H9 (cell line): ENCODE measurements around the gene FOXP2. TPM values are rescaled to one million over a fixed set of nuclear protein-coding genes. Genes with fewer than 3 reads are reported as not detected.

ENCODE experiments used
- DNase-seq: peaks from one replicate; pipeline ENCODE4 v3.0.0-alpha.2; 2017
- H2AFZ ChIP-seq: one replicate; pipeline ENCODE4 v1.6.1; 2013; ENCODE audit warnings: mild to moderate bottlenecking, low read length, control low read depth, moderate library complexity
- H2AK5ac ChIP-seq: 2 replicates; pipeline ENCODE4 v1.6.1; 2013; ENCODE audit warnings: low read length, control low read depth, mixed read lengths; ENCODE audit not compliant: insufficient read length
- H2BK120ac ChIP-seq: one replicate; pipeline ENCODE4 v1.6.1; 2013; ENCODE audit warnings: low read depth, mild to moderate bottlenecking, low read length, control low read depth, inconsistent platforms; ENCODE audit not compliant: poor library complexity, severe bottlenecking
- H2BK12ac ChIP-seq: 2 replicates; pipeline ENCODE4 v1.6.1; 2013; ENCODE audit warnings: low read length, control low read depth, mixed read lengths, low read depth; ENCODE audit not compliant: insufficient read length
- H2BK15ac ChIP-seq: 2 replicates; pipeline ENCODE4 v1.6.1; 2013; ENCODE audit warnings: low read depth, low read length, control low read depth
- H2BK20ac ChIP-seq: one replicate; pipeline ENCODE4 v1.6.1; 2013; ENCODE audit warnings: low read depth, mild to moderate bottlenecking, low read length, control low read depth, inconsistent platforms; ENCODE audit not compliant: poor library complexity, severe bottlenecking
- H2BK5ac ChIP-seq: 2 replicates; pipeline ENCODE4 v1.6.1; 2013; ENCODE audit warnings: low read length, control low read depth, mixed read lengths; ENCODE audit not compliant: insufficient read length
- H3K14ac ChIP-seq: 2 replicates; pipeline ENCODE4 v1.6.1; 2013; ENCODE audit warnings: low read length, control low read depth; ENCODE audit not compliant: insufficient read depth
- H3K18ac ChIP-seq: 2 replicates; pipeline ENCODE4 v1.6.1; 2013; ENCODE audit warnings: low read depth, mild to moderate bottlenecking, mixed read lengths, low read length, control low read depth; ENCODE audit not compliant: insufficient read length
- H3K23ac ChIP-seq: 2 replicates; pipeline ENCODE4 v1.6.1; 2013; ENCODE audit warnings: low read length, control low read depth, mixed read lengths, low read depth; ENCODE audit not compliant: insufficient read length
- H3K23me2 ChIP-seq: 2 replicates; pipeline ENCODE4 v1.6.1; 2013; ENCODE audit warnings: low read depth, mild to moderate bottlenecking, mixed read lengths, low read length, control low read depth; ENCODE audit not compliant: insufficient read length, poor library complexity, severe bottlenecking
- H3K27ac ChIP-seq: 2 replicates; pipeline ENCODE4 v1.5.1; 2013; ENCODE audit warnings: low read length, control low read depth, mixed read lengths, low read depth; ENCODE audit not compliant: insufficient read length
- H3K27me3 ChIP-seq: 2 replicates; pipeline ENCODE4 v1.6.1; 2013; ENCODE audit warnings: low read length, control low read depth, inconsistent platforms; ENCODE audit not compliant: insufficient read depth
- H3K4ac ChIP-seq: 2 replicates; pipeline ENCODE4 v1.6.1; 2013; ENCODE audit warnings: low read depth, mild to moderate bottlenecking, control low read depth, inconsistent platforms, low read length, moderate library complexity
- H3K4me1 ChIP-seq: 2 replicates; pipeline ENCODE4 v1.6.1; 2013; ENCODE audit warnings: low read length, control low read depth, inconsistent platforms; ENCODE audit not compliant: insufficient read depth
- H3K4me2 ChIP-seq: 2 replicates; pipeline ENCODE4 v1.6.1; 2013; ENCODE audit warnings: low read length, control low read depth, mixed read lengths; ENCODE audit not compliant: insufficient read length, insufficient read depth
- H3K56ac ChIP-seq: 2 replicates; pipeline ENCODE4 v1.6.1; 2013; ENCODE audit warnings: low read depth, mild to moderate bottlenecking, mixed read lengths, low read length, control low read depth; ENCODE audit not compliant: insufficient read length
- H3K79me1 ChIP-seq: 2 replicates; pipeline ENCODE4 v1.6.1; 2013; ENCODE audit warnings: low read depth, mild to moderate bottlenecking, moderate library complexity, low read length, control low read depth, inconsistent platforms; ENCODE audit not compliant: insufficient read depth, poor library complexity, severe bottlenecking
- H3K79me2 ChIP-seq: 2 replicates; pipeline ENCODE4 v1.6.1; 2013; ENCODE audit warnings: low read length, control low read depth, inconsistent platforms; ENCODE audit not compliant: insufficient read depth
- H3K9ac ChIP-seq: 2 replicates; pipeline ENCODE4 v1.6.1; 2013; ENCODE audit warnings: low read length, control low read depth, mixed read lengths; ENCODE audit not compliant: insufficient read length; ENCODE audit errors: extremely low read depth
- H3K9me3 ChIP-seq: one replicate; pipeline ENCODE4 v1.6.1; 2013; ENCODE audit warnings: low read depth, low read length, inconsistent platforms; ENCODE audit not compliant: control insufficient read depth
- H3T11ph ChIP-seq: one replicate; pipeline ENCODE4 v1.6.1; 2013; ENCODE audit warnings: mild to moderate bottlenecking, low read length, control low read depth, inconsistent platforms
- H4K20me1 ChIP-seq: one replicate; pipeline ENCODE4 v1.6.1; 2013; ENCODE audit not compliant: control insufficient read depth, insufficient read length, insufficient read depth
- H4K5ac ChIP-seq: 2 replicates; pipeline ENCODE4 v1.6.1; 2013; ENCODE audit warnings: low read depth, mild to moderate bottlenecking, mixed read lengths, low read length, control low read depth; ENCODE audit not compliant: insufficient read length
- H4K8ac ChIP-seq: replicated peaks from 2 replicates; pipeline ENCODE4 v1.6.1; 2013; ENCODE audit warnings: low read length, control low read depth, mixed read lengths, low read depth; ENCODE audit not compliant: insufficient read length
- H4K91ac ChIP-seq: 2 replicates; pipeline ENCODE4 v1.6.1; 2013; ENCODE audit warnings: low read depth, mild to moderate bottlenecking, moderate library complexity, mixed read lengths, low read length, control low read depth; ENCODE audit not compliant: insufficient read length
- H3K27ac Mint-ChIP-seq, 3 experiments: 2 replicates in 2 of 3; 3 replicates in 1 of 3; pipeline ENCODE4 v1.8.0; 2020 to 2021; ENCODE audit warnings: mixed read lengths in 3 of 3, mild to moderate bottlenecking in 1 of 3, moderate library complexity in 1 of 3
- H3K27me3 Mint-ChIP-seq: 2 replicates; pipeline ENCODE4 v1.8.0; 2021; ENCODE audit warnings: low read depth, mild to moderate bottlenecking, moderate library complexity, mixed read lengths
- H3K36me3 Mint-ChIP-seq, 3 experiments: 2 replicates in 2 of 3; 3 replicates in 1 of 3; pipeline ENCODE4 v1.8.0; 2020 to 2021; ENCODE audit warnings: low read depth in 3 of 3, mixed read lengths in 3 of 3; ENCODE audit not compliant: insufficient read depth in 1 of 3
- H3K4me1 Mint-ChIP-seq, 2 experiments: 2 replicates each; pipeline ENCODE4 v1.8.0; 2020; ENCODE audit warnings: mixed read lengths in 2 of 2
- H3K4me3 Mint-ChIP-seq, 2 experiments: 2 replicates in 1 of 2; 3 replicates in 1 of 2; pipeline ENCODE4 v1.8.0; 2020 to 2021; ENCODE audit warnings: mild to moderate bottlenecking in 2 of 2, mixed read lengths in 2 of 2, moderate library complexity in 1 of 2
- H3K9me3 Mint-ChIP-seq, 2 experiments: 2 replicates in 1 of 2; 3 replicates in 1 of 2; pipeline ENCODE4 v1.8.0; 2020; ENCODE audit warnings: mild to moderate bottlenecking in 2 of 2, mixed read lengths in 2 of 2, moderate library complexity in 1 of 2
- WGBS: extraction: QIAGEN DNeasy Blood & Tissue Kit; methylation state at CpG from one replicate; pipeline ENCODE4 v1.1.7; 2013; ENCODE audit warnings: missing lambda C conversion rate, low lambda C conversion rate, mixed read lengths; ENCODE audit not compliant: insufficient read length; ENCODE audit errors: extremely low coverage; 5-methylcytosine and 5-hydroxymethylcytosine counted together
- total RNA-seq: library from RNA; stranded (reverse); gene quantifications from 2 replicates; pipeline ENCODE4 v1.2.1, GENCODE V29; 2021
- TF ChIP-seq, protein P1 (sequence below): fragments of 200-600 bp; sonication (generic); conservative IDR thresholded peaks from 3 replicates; pipeline ENCODE4 v1.8.0; 2021; ENCODE audit warnings: antibody characterized with exemption, mild to moderate bottlenecking

The FOXP2 gene
- total RNA-seq, 1 experiment from 2014 or later, result not detected

DNA sequence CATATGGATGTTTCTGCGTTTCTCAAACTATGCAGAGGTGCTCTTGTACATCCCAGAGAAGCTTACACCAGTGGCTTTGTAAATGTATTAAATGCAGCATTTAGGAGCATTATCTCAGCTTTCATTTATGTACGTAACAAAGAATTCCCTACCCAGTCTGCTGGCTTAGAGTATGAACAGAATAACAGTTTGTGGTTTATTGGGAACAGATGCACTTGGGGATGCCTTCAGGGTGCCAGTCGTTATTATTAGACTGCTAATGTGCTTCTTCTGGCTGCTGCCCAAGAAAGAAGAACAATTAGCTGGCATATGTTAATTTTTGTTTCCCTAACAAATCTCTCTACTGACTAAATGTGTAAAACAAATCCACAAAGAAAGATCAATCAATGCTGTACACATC is 241.9 kb downstream of the FOXP2 start:
- Histone ChIP-seq H3K4me1 (peaks cover 17% of the 10 kb centered on the region), H2BK15ac (no peak overlapping the region), H2AFZ (no peak overlapping the region), H3K79me1 (no peaks in the 10 kb centered on the region), H3K14ac (no peak overlapping the region), H4K20me1 (no peaks in the 10 kb centered on the region), H3K9me3 (no peaks in the 10 kb centered on the region), H2BK120ac (no peak overlapping the region), H4K8ac (no peak overlapping the region), H4K91ac (no peak overlapping the region), H2AK5ac (no peak overlapping the region), H3K23ac (no peak overlapping the region), H3K18ac (no peak overlapping the region), H3K9ac (no peak overlapping the region), H3K23me2 (no peaks in the 10 kb centered on the region), H2BK5ac (no peak overlapping the region), H3K27ac (no peak overlapping the region), H2BK12ac (no peak overlapping the region), H3K4ac (no peak overlapping the region), H3T11ph (no peak overlapping the region), H2BK20ac (no peak overlapping the region), H3K79me2 (no peaks in the 10 kb centered on the region), H3K56ac (no peak overlapping the region), H3K4me2 (no peak overlapping the region), H3K27me3 (no peaks in the 10 kb centered on the region), H4K5ac (no peak overlapping the region)
- DNase-seq, result no peak
- H3K9me3 Mint-ChIP-seq, result no peaks in the 10 kb centered on the region
- H3K4me1 Mint-ChIP-seq, result peaks cover 37 to 49% of the 10 kb centered on the region in 2 experiments
- no peak overlapping the region for H3K27ac Mint-ChIP-seq
- no CpG with 5 or more reads among the region's 3 CpGs for WGBS
- H3K36me3 Mint-ChIP-seq, result no peaks in the 10 kb centered on the region
- H3K4me3 Mint-ChIP-seq, result no peak overlapping the region
- TF ChIP-seq, protein P1, sequence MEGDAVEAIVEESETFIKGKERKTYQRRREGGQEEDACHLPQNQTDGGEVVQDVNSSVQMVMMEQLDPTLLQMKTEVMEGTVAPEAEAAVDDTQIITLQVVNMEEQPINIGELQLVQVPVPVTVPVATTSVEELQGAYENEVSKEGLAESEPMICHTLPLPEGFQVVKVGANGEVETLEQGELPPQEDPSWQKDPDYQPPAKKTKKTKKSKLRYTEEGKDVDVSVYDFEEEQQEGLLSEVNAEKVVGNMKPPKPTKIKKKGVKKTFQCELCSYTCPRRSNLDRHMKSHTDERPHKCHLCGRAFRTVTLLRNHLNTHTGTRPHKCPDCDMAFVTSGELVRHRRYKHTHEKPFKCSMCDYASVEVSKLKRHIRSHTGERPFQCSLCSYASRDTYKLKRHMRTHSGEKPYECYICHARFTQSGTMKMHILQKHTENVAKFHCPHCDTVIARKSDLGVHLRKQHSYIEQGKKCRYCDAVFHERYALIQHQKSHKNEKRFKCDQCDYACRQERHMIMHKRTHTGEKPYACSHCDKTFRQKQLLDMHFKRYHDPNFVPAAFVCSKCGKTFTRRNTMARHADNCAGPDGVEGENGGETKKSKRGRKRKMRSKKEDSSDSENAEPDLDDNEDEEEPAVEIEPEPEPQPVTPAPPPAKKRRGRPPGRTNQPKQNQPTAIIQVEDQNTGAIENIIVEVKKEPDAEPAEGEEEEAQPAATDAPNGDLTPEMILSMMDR, result no peak
- H3K27me3 Mint-ChIP-seq, result no peaks in the 10 kb centered on the region
